ENCODE measurements around the gene LRIT2.
A peak's percentile ranks its signal among the peaks of the same experiment; 100 is the strongest.
"Not testable (repeated sequence)": the region's sequence is repeated elsewhere in the genome, so short reads cannot be mapped to it uniquely, and the experiment has no call there.

LRIT2 gene

GRCh38 chr10:84179059-84179710 lies 46.2 kb downstream of the LRIT2 start:
- DNase-seq: peak; percentile 46

- no peak for DNase-seq
Observed at GRCh38 chr10:84178160-84178609, 47.2 kb downstream of the LRIT2 start.

GRCh38 chr10:84177541-84178141 lies 47.7 kb downstream of the LRIT2 start:
- peak; percentile 50 for DNase-seq

- peak; percentile 51 for DNase-seq
Observed at GRCh38 chr10:84176836-84177474, 48.4 kb downstream of the LRIT2 start.

- DNase-seq: peak; percentile 42
Observed at GRCh38 chr10:84176351-84176750, 49.0 kb downstream of the LRIT2 start.

GRCh38 chr10:84175436-84175835 lies 49.9 kb downstream of the LRIT2 start:
- peak; percentile 18 for DNase-seq

- DNase-seq: peak; percentile 38
Observed at GRCh38 chr10:84173501-84173929, 51.8 kb downstream of the LRIT2 start, which contains the start of gene GPR15LG. Gene GPR15LG, plus strand, starts transcription at chr10:84173801. Its CDS starts 51 bp downstream, at chr10:84173852.

- DNase-seq: peak; percentile 32
Observed at GRCh38 chr10:84172467-84173356, 52.6 kb downstream of the LRIT2 start.

GRCh38 chr10:84171700-84172466 lies 53.5 kb downstream of the LRIT2 start:
- peak; percentile 44 for DNase-seq

- DNase-seq: not testable (repeated sequence)
Observed at GRCh38 chr10:84171237-84171636, 54.1 kb downstream of the LRIT2 start.
